Measurements from ENCODE around the gene GPR18.
A peak's percentile ranks its signal among the peaks of the same experiment; 100 is the strongest.

The GPR18 gene

GRCh38 chr13:99290894-99291293 is 32.7 kb upstream of the GPR18 start:
- DNase-seq (ENCODE audit: low read depth in 2 of 2) = no peak

GRCh38 chr13:99289674-99290337 is 31.6 kb upstream of the GPR18 start:
- DNase-seq (ENCODE audit: low read depth in 2 of 2) = peak in 1 of 2 donors; percentile 44

GRCh38 chr13:99289271-99289670 is 31.1 kb upstream of the GPR18 start:
- no peak for DNase-seq (ENCODE audit: low read depth in 2 of 2)

- DNase-seq (ENCODE audit: low read depth in 2 of 2) = peak in 1 of 2 donors; percentile 62
These were observed 29.9 kb upstream of the GPR18 start for GRCh38 chr13:99288089-99288488.

- DNase-seq (ENCODE audit: low read depth in 2 of 2) = no peak
These were observed 29.4 kb upstream of the GPR18 start for GRCh38 chr13:99287551-99287950.

GRCh38 chr13:99285432-99286182 is 27.4 kb upstream of the GPR18 start:
- no peak for DNase-seq (ENCODE audit: low read depth in 2 of 2)

- no peak for DNase-seq (ENCODE audit: low read depth in 2 of 2)
These were observed 24.4 kb upstream of the GPR18 start for GRCh38 chr13:99282264-99283231.

GRCh38 chr13:99281811-99282263 is 23.7 kb upstream of the GPR18 start:
- DNase-seq (ENCODE audit: low read depth in 2 of 2) = no peak

- DNase-seq (ENCODE audit: low read depth in 2 of 2) = no peak
These were observed 22.0 kb upstream of the GPR18 start for GRCh38 chr13:99280166-99280565.

GRCh38 chr13:99279637-99280036 is 21.5 kb upstream of the GPR18 start:
- no peak for DNase-seq (ENCODE audit: low read depth in 2 of 2)

- no peak for DNase-seq (ENCODE audit: low read depth in 2 of 2)
These were observed 20.7 kb upstream of the GPR18 start for GRCh38 chr13:99278843-99279242.

- DNase-seq (ENCODE audit: low read depth in 2 of 2) = no peak
These were observed 20.0 kb upstream of the GPR18 start for GRCh38 chr13:99278200-99278599.

GRCh38 chr13:99277629-99278028 is 19.4 kb upstream of the GPR18 start:
- DNase-seq (ENCODE audit: low read depth in 2 of 2) = no peak

- DNase-seq (ENCODE audit: low read depth in 2 of 2) = no peak
These were observed 18.5 kb upstream of the GPR18 start for GRCh38 chr13:99276706-99277105.

GRCh38 chr13:99275093-99275469 is 16.9 kb upstream of the GPR18 start:
- DNase-seq (ENCODE audit: low read depth in 2 of 2) = no peak

GRCh38 chr13:99273128-99273527 is 14.9 kb upstream of the GPR18 start:
- DNase-seq (ENCODE audit: low read depth in 2 of 2) = no peak

- no peak for DNase-seq (ENCODE audit: low read depth in 2 of 2)
These were observed 14.3 kb upstream of the GPR18 start for GRCh38 chr13:99272481-99272880.

GRCh38 chr13:99271249-99271648 is 13.1 kb upstream of the GPR18 start:
- DNase-seq (ENCODE audit: low read depth in 2 of 2) = no peak

- DNase-seq (ENCODE audit: low read depth in 2 of 2) = no peak
These were observed 12.3 kb upstream of the GPR18 start for GRCh38 chr13:99270518-99270917.

- no peak for DNase-seq (ENCODE audit: low read depth in 2 of 2)
These were observed 11.6 kb upstream of the GPR18 start for GRCh38 chr13:99269627-99270241.

GRCh38 chr13:99268822-99269221 is 10.6 kb upstream of the GPR18 start:
- DNase-seq (ENCODE audit: low read depth in 2 of 2) = no peak

GRCh38 chr13:99267927-99268326 is 9.7 kb upstream of the GPR18 start:
- no peak for DNase-seq (ENCODE audit: low read depth in 2 of 2)

Measured in stimulated activated CD4-positive, alpha-beta T cell treated with anti-CD3 and anti-CD28 coated beads, Interleukin-4, amount 100 ng/mL, for 48 hours (primary cell).